ENCODE measurements around the gene IMMP2L. TPM values are rescaled to one million over a fixed set of nuclear protein-coding genes. Genes with fewer than 3 reads are reported as not detected.

Gene IMMP2L
- total and polyA plus RNA-seq, 2 of the 13 experiments (the other 11 are each of a cell fraction or from before 2014, with no cell fraction given), result 7.8 to 16.9 TPM

GRCh38 chr7:111043561-111043960 lies 518.7 kb downstream of the IMMP2L start:
- Histone ChIP-seq H3K4me3 (replicated peaks in 1 of 3; ENCODE audit: insufficient read depth in 1 of 3, low read depth in 2 of 3, low read length in 3 of 3) (no peak overlapping the region), H2AFZ (ENCODE audit: low read length) (no peak overlapping the region), H3K9ac (ENCODE audit: insufficient read depth, low read depth, low read length) (no peak overlapping the region), H3K36me3 (replicated peaks in 1 of 2; ENCODE audit: control insufficient read depth in 1 of 2, insufficient read depth in 2 of 2, low read length in 2 of 2) (no peaks in the 10 kb centered on the region), H3K27me3 (ENCODE audit: control insufficient read depth in 1 of 2, insufficient read depth in 2 of 2, low read length in 2 of 2) (no peaks in the 10 kb centered on the region), H3K27ac (ENCODE audit: extremely low read length, insufficient read depth, low read length) (no peak overlapping the region), H4K20me1 (ENCODE audit: insufficient read depth, low read length) (no peaks in the 10 kb centered on the region), H3K79me2 (ENCODE audit: insufficient read depth, low read length) (no peaks in the 10 kb centered on the region), H3K9me3 (ENCODE audit: low read length) (no peaks in the 10 kb centered on the region), H3K4me2 (ENCODE audit: low read depth, low read length) (no peak overlapping the region), H3K4me1 (ENCODE audit: insufficient read depth, low read length) (peaks cover 20% of the 10 kb centered on the region)
- no TSS peak for BruUV-seq (replicated peaks)
- FAIRE-seq (no peak), DNase-seq (ENCODE audit: low spot score) (no peak), ATAC-seq (no peak)
- ChIA-PET POLR2A (no interaction called here), CTCF (ENCODE audit: low intra/inter-chr PET ratio, low total read pairs) (no interaction called here)
- in situ Hi-C loops (cut with HindIII; ENCODE audit: extremely low pct_ligation_motif_present, low pct_unique_long_range_greater_than_20kb) (no loop called here), intact Hi-C loops (cut with micrococcal nuclease; ENCODE audit: unreplicated experiment) (no loop called here)
- 92% methylated on average over 1 of the region's 1 CpG for WGBS (ENCODE audit: low lambda C conversion rate)
- no peak for TF ChIP-seq PCBP2 (optimal IDR thresholded peaks at IDR 0.05; ENCODE audit: low read depth, low read length, poor library complexity, severe bottlenecking)
- no peak for TF ChIP-seq ELF1 (CRISPR knock-in tag; IDR thresholded peaks at IDR 0.05)
- TF ChIP-seq SAP130 (CRISPR knock-in tag; IDR thresholded peaks at IDR 0.05; ENCODE audit: low read depth), result no peak
- no peak for TF ChIP-seq TCF7 (IDR thresholded peaks at IDR 0.05; ENCODE audit: low read depth)
- TF ChIP-seq RARA (CRISPR knock-in tag; IDR thresholded peaks at IDR 0.05), result no peak
- no peak for TF ChIP-seq SRSF9 (IDR thresholded peaks at IDR 0.05; ENCODE audit: borderline replicate concordance, insufficient read depth, low read depth, low read length, poor library complexity, severe bottlenecking)
- no peak for TF ChIP-seq ZFP91 (CRISPR knock-in tag; IDR thresholded peaks at IDR 0.05; ENCODE audit: borderline replicate concordance)
- TF ChIP-seq ZC3H4 (CRISPR knock-in tag; IDR thresholded peaks at IDR 0.05; ENCODE audit: borderline replicate concordance), result no peak
- no peak for TF ChIP-seq ZBTB46 (CRISPR knock-in tag; IDR thresholded peaks at IDR 0.05; ENCODE audit: borderline replicate concordance)
- TF ChIP-seq MAX (IDR thresholded peaks at IDR 0.05), result no peak
- no peak for TF ChIP-seq CREM (IDR thresholded peaks at IDR 0.05)
- TF ChIP-seq CREM (CRISPR knock-in tag; IDR thresholded peaks at IDR 0.05), result no peak
- no peak for TF ChIP-seq RAD21 (CRISPR knock-in tag; IDR thresholded peaks at IDR 0.05)
- TF ChIP-seq ZNF562 (CRISPR knock-in tag; IDR thresholded peaks at IDR 0.05; ENCODE audit: borderline replicate concordance), result no peak
- no peak for TF ChIP-seq ZNF564 (CRISPR knock-in tag; IDR thresholded peaks at IDR 0.05)
- no peak for TF ChIP-seq ZNF138 (CRISPR knock-in tag; IDR thresholded peaks at IDR 0.05; ENCODE audit: low read depth)
- no peak for TF ChIP-seq ZNF788 (CRISPR knock-in tag; IDR thresholded peaks at IDR 0.05; ENCODE audit: borderline replicate concordance)
- no peak for TF ChIP-seq HES4 (CRISPR knock-in tag; IDR thresholded peaks at IDR 0.05; ENCODE audit: borderline replicate concordance)
- TF ChIP-seq ZNF660 (CRISPR knock-in tag; IDR thresholded peaks at IDR 0.05; ENCODE audit: borderline replicate concordance, low read depth), result no peak
- TF ChIP-seq ZBTB2 (CRISPR knock-in tag; IDR thresholded peaks at IDR 0.05; ENCODE audit: low read depth), result no peak

All from HepG2 (cell line).